ENCODE results near the gene CXorf65. TPM values are rescaled to one million over a fixed set of nuclear protein-coding genes. Genes with fewer than 3 reads are reported as not detected.

The CXorf65 gene
- total and polyA plus RNA-seq, 3 donors from 2014 or later = 2.8 to 22.9 (median 13.2) TPM

- no peak for DNase-seq
These were observed 2.5 kb upstream of the CXorf65 start for GRCh38 chrX:71109051-71109450.

GRCh38 chrX:71107762-71108360 is 1.3 kb upstream of the CXorf65 start:
- no peak for TF ChIP-seq POLR2A (IDR thresholded peaks at IDR 0.05)
- no peak for TF ChIP-seq CTCF (IDR thresholded peaks at IDR 0.05)
- no peak overlapping the region for H3K27ac ChIP-seq
- peaks cover 10% of the 10 kb centered on the region for H3K4me1 ChIP-seq
- H3K4me3 ChIP-seq = no peak overlapping the region
- intact Hi-C loops (cut with DNase I; ENCODE audit: low total_unique reads) = no loop called here
- 62 to 74% methylated on average over 3 to 9 of the region's 9 CpGs for WGBS, 2 donors
- no peaks in the 10 kb centered on the region for H3K27me3 ChIP-seq
- no peaks in the 10 kb centered on the region for H3K9me3 ChIP-seq
- no peaks in the 10 kb centered on the region for H3K36me3 ChIP-seq (ENCODE audit: low read depth, missing control alignments)
- no peak for DNase-seq

More at GRCh38 chrX:71109051-71109450, 2.5 kb upstream of the CXorf65 start:
- H3K27me3 ChIP-seq = no peaks in the 10 kb centered on the region
- no peak overlapping the region for H3K27ac ChIP-seq
- TF ChIP-seq CTCF (IDR thresholded peaks at IDR 0.05) = no peak
- no peak for TF ChIP-seq POLR2A (IDR thresholded peaks at IDR 0.05)
- no peak overlapping the region for H3K4me3 ChIP-seq
- H3K4me1 ChIP-seq = no peaks in the 10 kb centered on the region
- H3K9me3 ChIP-seq = no peaks in the 10 kb centered on the region
- WGBS, 2 donors = 93% methylated on average over 6 of the region's 6 CpGs; no CpG with 5 or more reads in 1 of the 2 donors
- intact Hi-C loops (cut with DNase I; ENCODE audit: low total_unique reads) = no loop called here
- no peaks in the 10 kb centered on the region for H3K36me3 ChIP-seq (ENCODE audit: low read depth, missing control alignments)

- 70 to 73% methylated on average over 3 to 4 of the region's 4 CpGs for WGBS, 2 donors
- TF ChIP-seq POLR2A (IDR thresholded peaks at IDR 0.05) (no peak), CTCF (IDR thresholded peaks at IDR 0.05) (no peak)
- DNase-seq = no peak
- Histone ChIP-seq H3K4me1 (peaks cover 10% of the 10 kb centered on the region), H3K27ac (no peak overlapping the region), H3K4me3 (no peak overlapping the region), H3K9me3 (no peaks in the 10 kb centered on the region), H3K36me3 (ENCODE audit: low read depth, missing control alignments) (no peaks in the 10 kb centered on the region), H3K27me3 (no peaks in the 10 kb centered on the region)
- intact Hi-C loops (cut with DNase I; ENCODE audit: low total_unique reads) = no loop called here
These were observed 705 bp upstream of the CXorf65 start for GRCh38 chrX:71107245-71107644.

- intact Hi-C loops (cut with DNase I; ENCODE audit: low total_unique reads) = no loop called here
- WGBS, 2 donors = 85 to 100% methylated on average over 1 to 3 of the region's 3 CpGs
- Histone ChIP-seq H3K9me3 (no peaks in the 10 kb centered on the region), H3K4me3 (no peak overlapping the region), H3K27ac (no peak overlapping the region), H3K36me3 (ENCODE audit: low read depth, missing control alignments) (no peaks in the 10 kb centered on the region), H3K27me3 (no peaks in the 10 kb centered on the region), H3K4me1 (peaks cover 10% of the 10 kb centered on the region)
- DNase-seq = no peak
- TF ChIP-seq CTCF (IDR thresholded peaks at IDR 0.05) (no peak), POLR2A (IDR thresholded peaks at IDR 0.05) (no peak)
These were observed 912 bp downstream of the CXorf65 start for GRCh38 chrX:71105628-71106027.
